ENCODE results near the gene PCDHA12.
"Not testable (repeated sequence)": the region's sequence is repeated elsewhere in the genome, so short reads cannot be mapped to it uniquely, and the experiment has no call there.

Gene PCDHA12

GRCh38 chr5:140875085-140876065, at the start of gene PCDHA12:
TSS of gene PCDHA12 (plus strand) at chr5:140875308. CDS start at chr5:140875473, 165 bp downstream.
- no peak for DNase-seq

- no peak for DNase-seq
Observed at GRCh38 chr5:140827704-140828361, 47.3 kb upstream of the PCDHA12 start, which contains the start of gene PCDHA6. TSS of gene PCDHA6 (plus strand) at chr5:140827960. CDS start at chr5:140828092, 132 bp downstream.

- DNase-seq: no peak
Observed at GRCh38 chr5:140828362-140828737, 46.8 kb upstream of the PCDHA12 start.

- DNase-seq: not testable (repeated sequence)
Observed at GRCh38 chr5:140829511-140830501, 45.3 kb upstream of the PCDHA12 start.

- DNase-seq: no peak
Observed at GRCh38 chr5:140833993-140834392, 41.1 kb upstream of the PCDHA12 start, which contains the start of gene PCDHA7. TSS of gene PCDHA7 (plus strand) at chr5:140834269. CDS start at chr5:140834384, 115 bp downstream.

GRCh38 chr5:140834439-140835008, 40.6 kb upstream of the PCDHA12 start:
- not testable (repeated sequence) for DNase-seq

GRCh38 chr5:140835622-140836510, 39.2 kb upstream of the PCDHA12 start:
- no peak for DNase-seq

- no peak for DNase-seq
Observed at GRCh38 chr5:140840978-140841962, 33.8 kb upstream of the PCDHA12 start, which contains the start of gene PCDHA8. TSS of gene PCDHA8 (plus strand) at chr5:140841187. CDS start at chr5:140841322, 135 bp downstream.

- DNase-seq: no peak
Observed at GRCh38 chr5:140842798-140843733, 32.0 kb upstream of the PCDHA12 start.

- DNase-seq: not testable (repeated sequence)
Observed at GRCh38 chr5:140848139-140849102, 26.7 kb upstream of the PCDHA12 start, which contains the start of gene PCDHA9. TSS of gene PCDHA9 (plus strand) at chr5:140848382. CDS start at chr5:140848496, 114 bp downstream.

GRCh38 chr5:140849831-140850634, 25.1 kb upstream of the PCDHA12 start:
- DNase-seq: not testable (repeated sequence)

- DNase-seq: no peak
Observed at GRCh38 chr5:140855772-140856674, 19.1 kb upstream of the PCDHA12 start, which contains the start of gene PCDHA10. TSS of gene PCDHA10 (plus strand) at chr5:140855897. CDS start at chr5:140856049, 152 bp downstream.

- DNase-seq: no peak
Observed at GRCh38 chr5:140857177-140857986, 17.7 kb upstream of the PCDHA12 start.

GRCh38 chr5:140857987-140858240, 17.2 kb upstream of the PCDHA12 start:
- DNase-seq: no peak

All from NCI-H1105 (cell line).